Measurements from ENCODE around the gene UNC13D. TPM values are rescaled to one million over a fixed set of nuclear protein-coding genes. Genes with fewer than 3 reads are reported as not detected.

UNC13D gene
- total RNA-seq, 1 donor from 2014 or later, result 32.7 TPM

DNA sequence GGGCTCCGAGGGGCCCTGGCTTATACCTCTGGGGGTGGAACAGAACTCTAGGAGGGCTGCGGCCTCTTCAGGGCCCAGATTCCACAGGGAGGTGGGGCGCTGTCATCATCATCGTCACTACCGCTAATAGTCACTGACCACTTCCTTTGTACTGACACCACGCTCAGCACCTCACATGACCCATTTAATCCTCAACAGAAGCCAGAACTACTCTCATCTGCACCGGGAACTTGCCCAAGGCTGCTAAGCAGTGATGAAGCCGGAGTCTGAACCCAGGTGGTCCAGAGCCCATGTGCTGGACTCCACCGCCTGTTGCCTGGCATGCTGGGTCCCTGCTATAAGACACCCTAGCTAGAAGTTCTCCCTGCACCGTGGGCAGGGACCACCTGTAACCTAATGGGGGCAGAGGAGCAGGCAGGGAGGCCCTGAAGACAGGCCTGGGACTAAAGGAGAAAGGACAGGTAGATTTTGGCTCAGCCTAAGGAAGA is 12.0 kb downstream of the UNC13D start:
- Histone ChIP-seq H3K9me3 (no peaks in the 10 kb centered on the region), H3K27ac (peak overlapping the region; percentile 39), H3K4me3 (no peak overlapping the region), H3K36me3 (peaks cover 0 to 5% of the 10 kb centered on the region in 2 donors), H3K27me3 (no peaks in the 10 kb centered on the region), H3K4me1 (peaks cover 19% of the 10 kb centered on the region)
- intact Hi-C loops (cut with DNase I), result no loop called here
- no peak for DNase-seq (ENCODE audit: extremely low spot score in 2 of 2)
- TF ChIP-seq POLR2A (IDR thresholded peaks at IDR 0.05) (no peak), POLR2AphosphoS5 (IDR thresholded peaks at IDR 0.05; ENCODE audit: insufficient read depth in 1 of 2, low read depth in 1 of 2) (no peak)
- TF ChIP-seq, protein P1, sequence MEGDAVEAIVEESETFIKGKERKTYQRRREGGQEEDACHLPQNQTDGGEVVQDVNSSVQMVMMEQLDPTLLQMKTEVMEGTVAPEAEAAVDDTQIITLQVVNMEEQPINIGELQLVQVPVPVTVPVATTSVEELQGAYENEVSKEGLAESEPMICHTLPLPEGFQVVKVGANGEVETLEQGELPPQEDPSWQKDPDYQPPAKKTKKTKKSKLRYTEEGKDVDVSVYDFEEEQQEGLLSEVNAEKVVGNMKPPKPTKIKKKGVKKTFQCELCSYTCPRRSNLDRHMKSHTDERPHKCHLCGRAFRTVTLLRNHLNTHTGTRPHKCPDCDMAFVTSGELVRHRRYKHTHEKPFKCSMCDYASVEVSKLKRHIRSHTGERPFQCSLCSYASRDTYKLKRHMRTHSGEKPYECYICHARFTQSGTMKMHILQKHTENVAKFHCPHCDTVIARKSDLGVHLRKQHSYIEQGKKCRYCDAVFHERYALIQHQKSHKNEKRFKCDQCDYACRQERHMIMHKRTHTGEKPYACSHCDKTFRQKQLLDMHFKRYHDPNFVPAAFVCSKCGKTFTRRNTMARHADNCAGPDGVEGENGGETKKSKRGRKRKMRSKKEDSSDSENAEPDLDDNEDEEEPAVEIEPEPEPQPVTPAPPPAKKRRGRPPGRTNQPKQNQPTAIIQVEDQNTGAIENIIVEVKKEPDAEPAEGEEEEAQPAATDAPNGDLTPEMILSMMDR (IDR thresholded peaks at IDR 0.05), result no peak

DNA sequence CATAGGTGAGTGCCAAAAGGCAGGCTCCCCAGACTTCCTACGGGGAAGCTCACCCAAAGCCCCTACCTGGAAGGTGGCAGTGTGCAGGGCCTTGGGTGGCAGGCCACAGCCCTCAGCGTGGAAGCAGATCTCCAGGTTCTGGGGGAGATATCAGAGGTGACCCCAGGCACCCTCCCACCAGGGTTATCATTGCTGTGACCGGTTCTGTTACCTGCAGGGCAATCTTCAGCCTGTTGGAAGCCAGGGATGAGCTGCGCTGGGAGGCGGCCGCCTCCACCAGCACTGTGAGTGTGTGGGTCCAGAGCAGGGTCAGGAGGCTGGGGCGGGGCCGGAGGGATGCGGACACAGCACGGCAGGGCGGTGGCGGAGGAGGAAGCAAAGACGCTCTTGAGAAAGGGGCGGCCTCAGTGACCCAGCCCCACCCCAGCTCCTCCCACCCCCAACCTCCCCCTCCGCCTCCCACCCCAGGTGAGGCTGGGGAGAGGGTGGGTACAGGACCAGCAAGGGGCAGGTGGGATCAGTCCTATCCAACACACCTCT is 13.1 kb downstream of the UNC13D start:
- peaks cover 26% of the 10 kb centered on the region for H3K4me1 ChIP-seq
- TF ChIP-seq, protein P1 (IDR thresholded peaks at IDR 0.05), result no peak
- TF ChIP-seq POLR2A (IDR thresholded peaks at IDR 0.05) (no peak), POLR2AphosphoS5 (IDR thresholded peaks at IDR 0.05; ENCODE audit: insufficient read depth in 1 of 2, low read depth in 1 of 2) (no peak)
- no peaks in the 10 kb centered on the region for H3K27me3 ChIP-seq
- H3K4me3 ChIP-seq, result no peak overlapping the region
- intact Hi-C loops (cut with DNase I), result no loop called here
- peaks cover 0 to 5% of the 10 kb centered on the region in 2 donors for H3K36me3 ChIP-seq
- no peaks in the 10 kb centered on the region for H3K9me3 ChIP-seq
- no peak overlapping the region for H3K27ac ChIP-seq
- no peak for DNase-seq (ENCODE audit: extremely low spot score in 2 of 2)

DNA sequence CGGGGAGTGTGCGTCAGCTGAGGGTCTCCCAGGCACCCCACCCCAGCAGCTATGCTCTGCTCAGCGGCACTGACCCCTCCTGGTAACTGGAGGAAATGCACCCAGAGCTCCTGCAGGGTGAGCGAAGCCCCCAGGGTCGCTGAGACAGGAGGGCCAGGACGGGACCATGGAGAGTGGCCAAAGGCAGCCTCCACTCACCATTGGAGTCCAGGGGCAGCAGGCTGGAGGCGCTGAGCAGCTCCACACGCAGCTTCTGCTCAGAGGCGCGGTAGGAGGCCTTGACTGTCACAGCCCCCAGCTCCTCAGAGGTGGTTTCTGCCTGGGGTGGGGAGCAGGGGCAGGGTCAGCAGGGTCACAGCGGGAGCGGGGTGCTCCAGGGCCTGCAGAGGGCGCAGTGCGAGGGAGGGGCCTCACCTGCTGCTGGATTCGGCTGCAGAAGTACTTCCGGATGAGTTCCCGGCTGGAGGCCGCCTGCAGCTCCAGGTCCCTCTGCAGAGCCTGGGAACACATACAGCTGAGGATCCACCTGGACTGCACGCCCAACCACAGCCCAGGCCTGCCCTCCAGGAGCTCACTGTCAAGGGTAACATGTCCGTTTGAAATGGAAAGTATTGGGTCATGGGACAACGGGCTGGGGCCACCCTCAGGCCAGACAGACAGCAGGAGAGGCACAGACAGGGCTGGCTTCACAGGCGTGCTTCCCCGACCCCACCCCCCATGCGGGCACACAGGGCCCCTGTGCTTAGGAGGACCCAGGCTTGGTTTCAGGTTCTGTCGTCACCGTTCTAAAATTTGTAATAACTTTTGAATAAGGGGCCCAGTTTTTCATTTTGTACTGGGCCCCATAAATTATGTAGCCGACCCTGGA is 13.8 kb downstream of the UNC13D start:
- Histone ChIP-seq H3K27ac (no peak overlapping the region), H3K27me3 (no peaks in the 10 kb centered on the region), H3K4me1 (peaks cover 26% of the 10 kb centered on the region), H3K9me3 (no peaks in the 10 kb centered on the region), H3K4me3 (no peak overlapping the region), H3K36me3 (peaks cover 0 to 5% of the 10 kb centered on the region in 2 donors)
- DNase-seq (ENCODE audit: extremely low spot score in 2 of 2), result no peak
- intact Hi-C loops (cut with DNase I), result no loop called here
- TF ChIP-seq POLR2AphosphoS5 (IDR thresholded peaks at IDR 0.05; ENCODE audit: insufficient read depth in 1 of 2, low read depth in 1 of 2), result no peak
- TF ChIP-seq, protein P1 (IDR thresholded peaks at IDR 0.05), result peak in 1 of 3 experiments; percentile 7
- TF ChIP-seq POLR2A (IDR thresholded peaks at IDR 0.05), result no peak

DNA sequence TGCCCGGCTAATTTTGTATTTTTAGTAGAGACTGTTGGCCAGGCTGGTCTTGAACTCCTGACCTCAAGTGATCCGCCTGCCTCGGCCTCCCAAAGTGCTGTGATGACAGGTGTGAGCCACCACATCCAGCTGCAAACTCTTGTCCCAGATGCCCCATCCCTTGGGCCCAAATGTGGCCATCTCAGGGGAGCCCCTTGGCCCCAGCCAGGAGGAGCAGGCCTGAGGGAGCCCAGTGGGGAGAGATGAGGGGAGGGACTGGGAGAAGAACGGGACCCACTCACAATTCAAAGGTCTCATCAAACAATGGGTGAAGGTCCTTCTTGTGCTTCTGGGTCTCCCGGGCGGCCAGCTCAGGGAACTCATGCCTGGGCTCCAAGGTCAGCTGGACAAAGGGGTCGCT is 14.5 kb downstream of the UNC13D start:
- peaks cover 26% of the 10 kb centered on the region for H3K4me1 ChIP-seq
- H3K36me3 ChIP-seq, result peaks cover 0 to 5% of the 10 kb centered on the region in 2 donors
- TF ChIP-seq POLR2A (IDR thresholded peaks at IDR 0.05) (no peak), POLR2AphosphoS5 (IDR thresholded peaks at IDR 0.05; ENCODE audit: insufficient read depth in 1 of 2, low read depth in 1 of 2) (no peak)
- TF ChIP-seq, protein P1 (IDR thresholded peaks at IDR 0.05), result no peak

More for the DNA sequence above, 14.5 kb downstream of the UNC13D start:
- H3K27ac ChIP-seq, result no peak overlapping the region
- H3K4me3 ChIP-seq, result no peak overlapping the region
- H3K9me3 ChIP-seq, result no peaks in the 10 kb centered on the region
- intact Hi-C loops (cut with DNase I), result no loop called here
- DNase-seq (ENCODE audit: extremely low spot score in 2 of 2), result no peak
- H3K27me3 ChIP-seq, result no peaks in the 10 kb centered on the region
